NCI-H2227 (cell line): ENCODE data around the gene NELL1.

ENCODE experiments used
- DNase-seq: peaks from one replicate; lab custom pipeline; 2025; ENCODE audit not compliant: unreplicated experiment; lab: John Stamatoyannopoulos, UW

The NELL1 gene

GRCh38 chr11:21410513-21410912 is 741.1 kb downstream of the NELL1 start:
- no peak for DNase-seq

- DNase-seq: no peak
Observed at GRCh38 chr11:21411104-21411503, 741.7 kb downstream of the NELL1 start.

GRCh38 chr11:21411597-21411996 is 742.2 kb downstream of the NELL1 start:
- DNase-seq: no peak

- DNase-seq: no peak
Observed at GRCh38 chr11:21412652-21413383, 743.4 kb downstream of the NELL1 start.

GRCh38 chr11:21414953-21415352 is 745.6 kb downstream of the NELL1 start:
- no peak for DNase-seq

- DNase-seq: no peak
Observed at GRCh38 chr11:21415606-21416005, 746.2 kb downstream of the NELL1 start.

- no peak for DNase-seq
Observed at GRCh38 chr11:21421711-21422329, 752.4 kb downstream of the NELL1 start.

- DNase-seq: no peak
Observed at GRCh38 chr11:21426931-21427330, 757.5 kb downstream of the NELL1 start.

GRCh38 chr11:21427726-21428125 is 758.3 kb downstream of the NELL1 start:
- no peak for DNase-seq

- DNase-seq: no peak
Observed at GRCh38 chr11:21428796-21429195, 759.4 kb downstream of the NELL1 start.

GRCh38 chr11:21429401-21429800 is 760.0 kb downstream of the NELL1 start:
- DNase-seq: no peak

GRCh38 chr11:21430537-21430936 is 761.2 kb downstream of the NELL1 start:
- no peak for DNase-seq

GRCh38 chr11:21446939-21447590 is 777.7 kb downstream of the NELL1 start:
- no peak for DNase-seq

GRCh38 chr11:21447871-21448270 is 778.5 kb downstream of the NELL1 start:
- DNase-seq: no peak

GRCh38 chr11:21456186-21456585 is 786.8 kb downstream of the NELL1 start:
- DNase-seq: no peak

GRCh38 chr11:21460082-21460481 is 790.7 kb downstream of the NELL1 start:
- no peak for DNase-seq

GRCh38 chr11:21461701-21462100 is 792.3 kb downstream of the NELL1 start:
- no peak for DNase-seq

GRCh38 chr11:21464601-21465193 is 795.3 kb downstream of the NELL1 start:
- no peak for DNase-seq

GRCh38 chr11:21465203-21465602 is 795.8 kb downstream of the NELL1 start:
- no peak for DNase-seq

GRCh38 chr11:21465920-21466319 is 796.5 kb downstream of the NELL1 start:
- no peak for DNase-seq

GRCh38 chr11:21470521-21470920 is 801.1 kb downstream of the NELL1 start:
- DNase-seq: no peak

- DNase-seq: no peak
Observed at GRCh38 chr11:21472261-21472660, 802.9 kb downstream of the NELL1 start.
